HG03064 (cell line): ENCODE results near the gene ZC3H15.
"Not testable (repeated sequence)": the region's sequence is repeated elsewhere in the genome, so short reads cannot be mapped to it uniquely, and the experiment has no call there.

Experiments
- ATAC-seq: cut with Tn5 transposase; IDR thresholded peaks from one replicate; pipeline ENCODE4 v1.9.1; 2021; ENCODE audit warnings: low read depth; ENCODE audit not compliant: unreplicated experiment

ZC3H15 gene

DNA sequence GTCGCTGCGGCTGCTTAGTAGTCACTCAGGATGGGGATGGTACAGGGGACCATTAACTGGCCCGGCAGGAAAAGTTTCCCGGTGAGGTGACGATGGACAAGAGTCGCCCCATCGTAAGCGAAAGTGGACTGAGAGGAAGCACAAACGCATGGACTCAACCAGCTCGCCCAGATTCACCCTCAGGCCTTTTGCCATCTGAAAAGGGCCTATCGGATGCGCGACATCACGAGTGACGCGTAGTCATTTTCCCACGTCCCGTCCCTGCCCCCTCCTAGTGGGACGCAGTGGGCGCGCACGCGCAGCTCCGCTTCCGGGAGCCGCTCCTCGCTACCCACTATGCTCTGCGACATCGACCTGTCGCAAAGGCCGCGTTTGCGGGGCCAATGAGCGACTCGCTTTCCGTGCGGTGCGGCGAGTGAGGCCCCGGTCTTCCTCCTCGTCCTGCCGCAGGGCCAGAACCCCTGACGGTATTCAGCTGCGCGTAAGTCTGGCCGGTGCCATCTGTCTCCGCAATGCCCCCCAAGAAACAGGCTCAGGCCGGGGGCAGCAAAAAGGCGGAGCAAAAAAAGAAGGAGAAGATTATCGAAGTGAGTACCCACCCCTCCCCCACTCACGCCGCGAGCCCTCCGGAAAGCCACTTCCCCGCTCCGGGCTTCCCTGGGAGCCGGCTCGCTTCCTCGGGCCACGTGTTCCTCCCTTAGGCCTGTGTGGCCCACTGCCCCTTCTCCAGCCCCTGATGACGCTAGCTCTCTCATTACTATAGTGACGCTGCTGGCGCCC lies at the start of gene ZC3H15:
Gene ZC3H15 (plus strand): TSS at position 390 of the 780 bp plus-strand sequence. CDS start 123 bp downstream, at position 513.
- ATAC-seq = peak; percentile 77

DNA sequence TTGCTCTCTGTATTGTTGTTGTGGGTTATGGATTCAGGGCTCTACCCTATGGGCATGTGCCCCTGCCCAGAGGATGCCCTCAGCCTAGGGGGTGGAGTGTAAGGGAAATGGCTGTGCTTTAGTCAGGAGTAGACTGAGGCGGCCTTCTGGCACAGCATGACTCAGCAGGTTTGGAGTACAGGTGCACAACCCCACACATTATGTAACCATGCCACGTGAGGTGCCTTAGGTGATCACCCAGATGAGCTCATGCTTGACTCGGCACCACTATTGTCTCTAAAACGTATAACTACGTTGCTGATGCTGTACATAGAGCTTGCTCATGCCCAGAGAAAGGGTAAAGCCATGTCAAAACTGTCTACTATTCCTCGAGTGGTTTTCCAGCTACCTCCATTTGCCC lies 48.3 kb upstream of the ZC3H15 start:
- no peak for ATAC-seq

DNA sequence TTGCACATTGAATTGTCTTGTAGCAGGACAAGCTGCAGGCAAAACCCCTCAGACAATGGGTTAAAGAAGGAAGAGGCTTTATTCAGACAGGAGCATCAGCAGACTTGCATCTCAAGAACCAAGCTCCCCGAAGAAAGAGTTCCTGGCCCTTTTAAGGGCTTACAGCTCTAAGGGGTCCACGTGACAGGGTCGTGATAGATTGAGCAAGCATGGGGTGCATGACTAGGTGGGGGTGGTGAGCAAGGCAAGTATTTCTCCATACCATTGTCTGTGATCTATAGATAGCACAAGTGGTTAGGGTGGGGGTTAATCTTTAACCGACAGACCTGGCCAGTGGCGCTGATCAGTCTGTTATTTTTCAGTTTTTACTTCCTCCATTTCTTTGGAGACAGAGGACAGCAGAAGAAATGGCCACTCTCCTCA lies 46.4 kb upstream of the ZC3H15 start:
- ATAC-seq = not testable (repeated sequence)

DNA sequence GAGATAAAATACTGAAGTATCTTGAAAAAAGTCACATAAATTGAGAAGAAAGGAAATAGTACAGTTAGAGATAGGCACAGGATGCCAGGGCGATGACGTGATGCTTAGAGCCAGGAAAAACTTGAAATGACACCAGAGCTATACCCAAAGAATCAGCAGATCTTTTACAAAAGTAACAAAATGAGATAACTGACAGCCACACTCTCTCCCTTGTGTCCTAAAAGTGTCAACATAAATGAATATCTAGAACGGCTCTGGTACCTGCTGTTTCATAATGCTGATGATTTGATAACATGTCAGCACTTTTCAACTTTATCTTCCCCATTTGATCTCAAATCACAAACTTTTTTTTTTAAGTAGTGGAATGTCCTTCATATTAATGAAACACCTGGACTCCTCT lies 45.6 kb upstream of the ZC3H15 start:
- no peak for ATAC-seq

DNA sequence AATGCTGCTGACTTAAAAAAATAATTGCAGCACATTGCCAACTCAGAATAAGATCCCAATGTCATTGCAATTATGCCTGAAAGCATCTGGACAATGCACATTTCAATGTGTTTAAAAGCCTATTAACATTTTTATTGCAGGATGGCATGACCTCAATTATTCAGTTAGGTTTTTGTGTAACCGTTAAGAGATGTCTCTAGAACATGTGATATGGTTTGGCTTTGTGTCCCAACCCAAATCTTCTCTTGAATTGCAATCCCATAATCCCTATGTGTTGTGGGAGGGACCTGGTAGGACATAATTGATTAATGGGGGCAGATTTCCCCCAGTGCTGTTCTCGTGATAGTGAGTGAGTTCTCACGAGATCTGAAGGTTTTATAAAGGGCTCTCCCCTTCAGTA lies 43.2 kb upstream of the ZC3H15 start:
- no peak for ATAC-seq

DNA sequence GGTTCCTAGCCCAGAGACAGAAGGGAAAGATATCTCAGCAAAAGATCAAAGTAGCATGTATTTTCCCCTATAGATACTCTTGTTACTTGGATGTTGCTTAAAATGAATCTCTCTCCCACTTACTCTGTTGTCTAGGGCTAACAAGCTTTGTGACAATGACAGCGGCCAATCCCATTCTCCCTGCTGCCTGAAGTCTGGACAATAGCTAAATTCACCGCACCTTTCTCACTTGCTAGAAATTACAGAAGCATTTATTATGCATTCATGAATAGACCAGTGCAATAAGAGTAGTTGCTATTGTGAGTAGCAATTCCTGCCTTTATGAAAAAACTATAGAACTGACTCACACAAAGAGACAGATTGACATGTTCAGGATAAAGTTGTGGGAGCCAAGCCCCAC lies 42.2 kb upstream of the ZC3H15 start:
- ATAC-seq = no peak

DNA sequence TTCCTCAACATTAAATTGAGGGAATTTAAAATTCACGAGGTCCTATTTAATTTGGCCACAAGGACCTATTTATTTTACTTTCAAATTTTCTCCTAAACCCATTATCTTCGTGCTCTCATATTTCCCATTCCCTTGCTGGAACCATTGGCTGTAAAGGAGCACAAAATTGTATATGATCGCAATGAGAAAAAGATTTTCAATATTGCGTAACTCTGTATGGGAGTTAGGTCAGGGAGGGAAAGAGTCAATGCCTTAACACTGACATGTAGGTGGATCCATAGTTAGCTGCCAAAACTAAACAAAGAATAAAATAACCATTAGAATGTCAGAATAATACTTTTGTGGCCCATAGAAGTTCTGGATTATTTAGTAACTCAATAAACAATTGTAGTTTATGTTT lies 40.6 kb upstream of the ZC3H15 start:
- ATAC-seq = no peak

DNA sequence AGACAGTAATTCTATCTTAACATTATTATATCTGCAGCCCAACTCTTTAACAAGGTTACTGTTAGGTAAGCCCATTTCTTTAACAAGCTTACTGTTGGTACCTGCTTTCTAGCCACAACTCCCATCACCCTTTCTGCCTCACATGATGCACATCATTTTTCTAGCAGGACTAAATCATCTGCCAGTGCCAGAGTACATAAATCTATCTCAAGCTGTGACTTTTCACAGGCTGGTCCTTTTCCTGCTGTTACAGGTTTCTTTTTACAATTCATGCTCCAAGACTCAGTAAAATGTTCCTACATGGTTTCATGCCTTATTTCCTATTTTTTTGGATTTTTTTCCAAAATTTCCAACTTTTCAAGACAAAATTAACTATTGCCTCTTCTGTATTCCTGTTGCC lies 30.4 kb upstream of the ZC3H15 start:
- no peak for ATAC-seq

DNA sequence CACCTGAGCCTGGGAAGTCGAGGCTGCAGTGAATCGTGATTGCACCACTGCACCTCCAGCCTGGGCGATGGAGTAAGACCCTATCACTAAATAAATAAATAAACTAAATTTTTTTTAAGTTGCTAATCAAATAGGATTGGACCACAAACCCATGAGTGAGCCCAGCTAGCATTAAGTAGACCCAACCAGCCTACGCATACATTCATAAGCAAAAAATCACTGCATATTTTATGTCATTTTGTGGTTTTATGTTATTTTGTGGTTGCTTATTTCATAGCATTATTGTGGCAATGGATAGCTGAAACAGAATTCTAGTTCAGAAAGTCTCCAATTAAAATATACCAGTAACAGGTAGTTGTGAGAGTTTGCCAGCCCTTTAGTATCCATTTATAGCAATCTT lies 29.1 kb upstream of the ZC3H15 start:
- no peak for ATAC-seq

DNA sequence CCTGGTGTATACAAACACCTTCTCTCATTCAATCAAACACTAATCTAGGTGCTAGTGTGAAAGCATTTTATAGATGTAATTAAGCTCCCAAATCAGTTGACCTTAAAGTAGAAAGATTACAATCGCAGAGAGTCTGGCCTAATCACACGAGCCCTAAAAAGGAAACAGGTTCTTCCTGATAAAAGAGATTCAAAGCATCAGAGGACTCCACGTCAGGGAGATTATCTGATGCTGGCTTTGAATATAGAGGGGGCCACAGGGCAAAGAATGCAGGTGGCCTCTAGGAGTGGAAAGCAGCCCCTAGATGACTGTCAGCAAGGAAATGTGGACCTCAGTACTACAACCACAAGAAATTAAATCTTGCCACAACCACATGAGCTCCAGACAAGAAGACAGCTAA lies 28.2 kb upstream of the ZC3H15 start:
- ATAC-seq = no peak

DNA sequence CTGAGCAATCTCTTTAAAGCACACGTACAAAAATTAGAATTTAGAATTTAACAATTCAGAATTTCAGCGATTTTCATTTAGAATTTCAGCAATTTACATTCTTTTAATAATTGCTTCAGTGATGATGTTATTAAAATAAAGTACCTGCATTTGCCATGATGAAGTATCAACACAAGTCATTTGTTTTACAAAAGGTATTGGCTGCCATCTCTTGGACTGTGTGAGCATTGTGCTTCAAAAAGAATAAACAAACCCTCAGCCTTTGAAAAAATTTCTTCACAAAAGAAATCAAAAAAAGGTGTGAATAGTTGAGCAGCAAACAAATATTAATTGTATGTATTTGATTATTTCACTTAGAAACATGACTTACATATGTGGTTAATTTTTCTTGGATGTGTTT lies 27.1 kb upstream of the ZC3H15 start:
- ATAC-seq = no peak

DNA sequence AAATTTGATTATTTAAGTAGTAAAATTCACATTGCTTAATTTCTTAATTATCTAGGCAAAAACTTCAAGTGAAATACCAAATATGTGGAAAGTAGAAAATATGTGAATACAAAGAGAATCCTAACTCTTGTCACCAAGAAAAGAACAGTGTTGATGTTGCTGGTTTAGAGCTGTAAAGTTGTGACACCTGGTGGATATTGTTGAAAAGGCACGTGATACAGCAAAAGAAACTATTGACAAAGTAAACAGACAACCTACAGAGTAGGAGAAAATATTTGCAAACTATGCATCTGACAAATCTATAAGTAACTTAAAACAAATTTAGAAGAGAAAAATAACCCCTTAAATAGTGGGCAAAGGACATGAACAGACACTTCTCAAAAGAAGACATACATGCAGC lies 25.6 kb upstream of the ZC3H15 start:
- peak; percentile 82 for ATAC-seq

DNA sequence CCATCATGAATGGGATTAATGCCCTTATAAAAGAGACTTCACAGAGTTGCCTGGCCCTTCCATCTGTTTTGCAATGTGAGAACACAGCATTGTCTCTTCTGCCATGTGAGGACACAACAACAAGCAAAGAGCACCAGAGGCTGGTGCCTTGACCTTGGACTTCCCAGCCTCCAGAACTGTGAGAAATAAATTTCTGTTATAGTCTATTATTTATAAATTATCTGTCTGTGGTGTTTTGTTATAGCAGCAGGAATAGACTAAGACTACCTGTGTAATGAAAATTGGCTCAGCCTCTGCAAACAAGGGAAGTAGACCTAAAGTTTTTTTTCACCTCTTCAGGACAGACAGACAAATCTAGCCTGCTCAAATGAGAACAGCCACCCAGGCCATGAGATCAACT lies 19.3 kb upstream of the ZC3H15 start:
- no peak for ATAC-seq

DNA sequence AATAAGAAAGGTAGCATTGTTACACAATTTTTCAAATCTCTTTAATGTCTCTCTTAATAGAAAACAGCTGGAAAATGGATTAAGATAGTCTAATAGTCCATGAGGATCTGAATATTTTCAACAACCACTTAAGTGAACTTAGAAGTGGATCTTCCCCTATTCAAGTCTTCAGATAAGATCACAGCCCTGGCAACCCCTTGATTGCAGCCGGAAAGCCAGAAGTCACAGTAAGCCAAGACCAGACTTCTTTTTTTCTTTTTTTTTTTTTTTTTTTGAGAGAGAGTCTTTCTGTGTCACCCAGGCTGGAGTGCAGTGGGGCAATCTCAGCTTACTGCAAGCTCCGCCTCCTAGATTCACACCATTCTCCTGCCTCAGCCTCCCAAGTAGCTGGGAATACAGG lies 18.6 kb upstream of the ZC3H15 start:
- ATAC-seq = no peak

DNA sequence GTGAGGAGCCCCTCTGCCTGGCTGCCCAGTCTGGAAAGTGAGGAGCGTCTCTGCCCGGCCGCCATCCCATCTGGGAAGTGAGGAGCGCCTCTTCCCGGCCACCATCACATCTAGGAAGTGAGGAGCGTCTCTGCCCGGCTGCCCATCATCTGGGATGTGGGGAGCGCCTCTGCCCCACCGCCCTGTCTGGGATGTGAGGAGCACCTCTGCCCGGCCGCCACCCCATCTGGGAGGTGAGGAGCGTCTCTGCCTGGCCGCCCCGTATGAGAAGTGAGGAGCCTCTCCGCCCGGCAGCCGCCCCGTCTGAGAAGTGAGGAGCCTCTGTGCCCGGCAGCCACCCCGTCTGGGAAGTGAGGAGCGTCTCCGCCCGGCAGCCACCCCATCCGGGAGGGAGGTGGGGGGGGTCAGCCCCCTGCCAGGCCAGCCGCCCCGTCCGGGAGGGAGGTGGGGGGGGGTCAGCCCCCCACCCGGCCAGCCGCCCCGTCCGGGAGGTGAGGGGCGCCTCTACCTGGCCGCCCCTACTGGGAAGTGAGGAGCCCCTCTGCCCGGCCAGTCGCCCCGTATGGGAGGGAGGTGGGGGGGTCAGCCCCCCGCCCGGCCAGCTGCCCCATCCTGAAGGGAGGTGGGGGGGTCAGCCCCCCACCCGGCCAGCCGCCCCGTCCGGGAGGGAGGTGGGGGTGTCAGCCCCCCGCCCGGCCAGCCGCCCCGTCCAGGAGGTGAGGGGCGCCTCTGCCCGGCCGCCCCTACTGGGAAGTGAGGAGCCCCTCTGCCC lies 13.2 kb upstream of the ZC3H15 start:
- not testable (repeated sequence) for ATAC-seq

DNA sequence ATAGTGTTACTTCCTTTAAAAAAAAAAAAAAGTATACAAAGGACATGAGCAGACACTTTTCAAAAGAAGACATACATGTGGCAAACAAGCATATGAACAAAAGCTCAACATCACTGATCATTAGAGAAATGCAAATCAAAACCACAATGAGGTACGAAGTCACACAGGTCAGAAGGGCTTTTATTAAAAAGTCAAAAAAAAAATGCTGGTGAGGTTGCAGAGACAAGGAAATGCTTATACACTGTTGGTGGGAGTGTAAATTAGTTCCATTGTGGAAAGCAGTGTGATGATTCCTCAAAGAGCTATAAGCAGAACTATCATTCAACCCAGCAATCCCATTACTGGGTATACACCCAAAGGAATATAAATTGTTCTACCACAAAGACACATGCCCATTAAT lies 11.8 kb upstream of the ZC3H15 start:
- not testable (repeated sequence) for ATAC-seq

DNA sequence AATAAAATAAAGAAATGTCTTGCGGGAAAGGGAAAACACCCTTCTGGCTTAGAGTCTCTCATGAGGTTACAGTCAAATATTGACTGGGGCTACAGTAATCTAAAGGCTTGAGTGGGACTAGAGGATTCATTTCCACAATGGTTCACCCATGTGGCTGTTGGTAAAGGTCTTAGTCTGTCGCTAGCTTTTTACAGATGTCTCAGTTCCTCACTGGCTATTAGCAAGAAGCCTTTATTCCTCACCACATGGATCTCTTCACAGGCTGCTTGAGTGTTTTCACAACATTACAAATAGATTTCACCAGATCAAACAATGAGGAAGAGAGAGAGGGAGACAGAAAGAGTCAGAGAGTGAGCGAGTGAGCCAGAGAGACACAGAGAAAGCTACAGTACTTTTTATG lies 8.3 kb upstream of the ZC3H15 start:
- no peak for ATAC-seq

DNA sequence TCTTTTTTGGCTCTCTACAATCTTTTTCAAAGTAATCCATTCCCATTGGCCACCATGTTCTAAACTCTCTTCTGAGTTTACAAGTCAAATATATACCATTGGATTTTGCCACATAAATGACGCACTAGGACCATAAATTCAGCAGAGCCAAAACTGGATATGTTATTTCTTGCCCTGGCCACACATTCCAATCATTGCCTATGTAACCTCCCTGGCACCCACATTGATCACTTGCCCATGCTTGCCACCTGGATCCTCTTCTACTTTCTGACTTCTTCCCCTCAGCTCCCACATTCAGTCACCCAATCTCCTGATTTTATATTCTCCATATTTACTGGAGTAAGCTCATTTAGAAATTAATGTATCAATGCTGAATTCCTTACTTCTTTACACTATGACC lies 5.1 kb upstream of the ZC3H15 start:
- no peak for ATAC-seq

DNA sequence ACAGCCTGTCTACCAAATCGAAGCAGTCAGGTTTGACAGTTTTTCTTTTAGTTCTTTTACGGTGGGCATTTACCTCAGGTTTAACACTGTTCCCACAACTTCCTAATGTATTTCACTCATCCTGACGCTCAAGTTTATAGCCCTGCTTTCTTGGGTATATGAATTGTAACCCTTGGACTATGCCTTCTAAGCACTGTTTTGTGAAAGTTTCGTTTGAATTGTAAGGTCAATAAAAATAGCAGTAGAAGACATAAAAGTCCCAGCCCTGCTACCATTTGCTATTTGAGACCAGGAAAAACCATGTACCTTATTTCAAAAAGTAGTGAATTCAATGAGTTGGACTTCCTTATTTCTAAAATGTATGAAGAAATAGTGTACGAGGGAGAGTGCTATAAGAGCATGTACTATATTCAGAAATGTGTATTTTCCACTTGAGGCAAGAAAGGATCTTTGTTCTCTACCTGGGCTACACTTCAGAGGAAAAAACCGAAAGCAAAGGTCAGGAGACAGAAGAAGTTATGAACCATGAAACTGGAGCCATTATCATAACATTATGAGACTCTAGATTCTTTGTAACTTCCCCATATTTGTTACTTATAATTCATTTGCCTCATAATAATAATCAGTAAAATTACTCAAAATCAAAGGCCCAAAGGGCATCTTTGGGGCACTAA lies 1.9 kb upstream of the ZC3H15 start:
- no peak for ATAC-seq

DNA sequence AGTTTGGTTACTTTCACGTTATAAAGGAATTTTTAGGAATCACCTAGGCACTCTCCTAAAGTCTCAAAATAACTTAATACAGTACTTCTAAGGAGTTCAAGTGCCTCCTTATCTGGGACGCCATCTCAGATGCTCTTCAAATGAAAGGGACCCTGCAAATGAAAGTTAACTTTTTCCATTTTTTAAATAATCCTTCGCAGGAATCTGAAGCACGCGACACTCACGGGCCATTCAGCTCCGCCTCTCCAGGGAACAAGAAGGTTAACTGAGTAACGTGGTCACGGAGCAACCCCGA lies 537 bp upstream of the ZC3H15 start:
- no peak for ATAC-seq
